ENCODE measurements around the gene PROCR.

GRCh38 chr20:35165221-35166185, 6.4 kb upstream of the PROCR start:
- no peak for TF ChIP-seq REST (IDR thresholded peaks at IDR 0.05)
- TF ChIP-seq SP1 (IDR thresholded peaks at IDR 0.05): no peak
- no peak for TF ChIP-seq CTCF (IDR thresholded peaks at IDR 0.05; ENCODE audit: low read depth, low read length, missing input control)
- no peak for TF ChIP-seq TAF1 (conservative IDR thresholded peaks at IDR 0.05)
- no peak for TF ChIP-seq ZBTB33 (IDR thresholded peaks at IDR 0.05)
- no peak for TF ChIP-seq ATF3 (IDR thresholded peaks at IDR 0.05)

Measured in liver (tissue), 3 donors.